SK-N-SH treated with all-trans-retinoic acid at 6 μM for 48 hours (cell line): Measurements from ENCODE around the gene NARS2.
"Not testable (repeated sequence)": the region's sequence is repeated elsewhere in the genome, so short reads cannot be mapped to it uniquely, and the experiment has no call there.

Experiments
- ATAC-seq: fragments of 200-7000 bp; cut with Tn5 transposase; 3 replicates; pipeline ENCODE4 v1.9.1; 2020; ENCODE audit warnings: mild to moderate bottlenecking, moderate library complexity
- ARNTL ChIP-seq: fragments of 450-650 bp; formaldehyde crosslinking; IDR thresholded peaks from 2 replicates; pipeline ENCODE4 v1.5.0; 2020; ENCODE audit warnings: low read depth, mild to moderate bottlenecking, moderate library complexity, borderline replicate concordance
- BACH2 ChIP-seq: fragments of 250-450 bp; sonication (Bioruptor Pico); IDR thresholded peaks from 2 replicates; pipeline ENCODE4 v1.9.0; 2021; ENCODE audit warnings: mild to moderate bottlenecking, borderline replicate concordance
- CREB5 ChIP-seq: fragments of 250-450 bp; sonication (Bioruptor Pico); IDR thresholded peaks from 2 replicates; pipeline ENCODE4 v1.5.1; 2020; ENCODE audit warnings: low read depth, mild to moderate bottlenecking, moderate library complexity
- CSDC2 ChIP-seq: fragments of 250-450 bp; sonication (Bioruptor Pico); IDR thresholded peaks from 2 replicates; pipeline ENCODE4 v1.5.0; 2020; ENCODE audit warnings: mild to moderate bottlenecking, moderate library complexity
- ESRRG ChIP-seq: fragments of 250-450 bp; sonication (Bioruptor Pico); IDR thresholded peaks from 2 replicates; pipeline ENCODE4 v1.6.1; 2021; ENCODE audit warnings: mild to moderate bottlenecking
- GLIS3 ChIP-seq: fragments of 250-450 bp; sonication (Bioruptor Pico); IDR thresholded peaks from 2 replicates; pipeline ENCODE4 v1.5.0; 2020; ENCODE audit warnings: mild to moderate bottlenecking, moderate library complexity
- OSR1 ChIP-seq: fragments of 250-450 bp; sonication (Bioruptor Pico); IDR thresholded peaks from 2 replicates; pipeline ENCODE4 v1.8.0; 2022; ENCODE audit warnings: moderate library complexity, mild to moderate bottlenecking, inconsistent platforms
- PATZ1 ChIP-seq: fragments of 250-450 bp; sonication (Bioruptor Pico); IDR thresholded peaks from 2 replicates; pipeline ENCODE4 v1.8.0; 2020; ENCODE audit warnings: mild to moderate bottlenecking, moderate library complexity, borderline replicate concordance
- PPARA ChIP-seq: fragments of 250-450 bp; sonication (Bioruptor Pico); IDR thresholded peaks from 2 replicates; pipeline ENCODE4 v1.5.0; 2020; ENCODE audit warnings: mild to moderate bottlenecking, borderline replicate concordance
- SNAI2 ChIP-seq: fragments of 250-450 bp; sonication (Bioruptor Pico); IDR thresholded peaks from 2 replicates; pipeline ENCODE4 v1.5.0; 2020; ENCODE audit warnings: mild to moderate bottlenecking, moderate library complexity
- TCF4 ChIP-seq: fragments of 250-450 bp; sonication (Bioruptor Pico); IDR thresholded peaks from 2 replicates; pipeline ENCODE4 v1.8.0; 2021; ENCODE audit warnings: mild to moderate bottlenecking, moderate library complexity, borderline replicate concordance
- ZC3H10 ChIP-seq: fragments of 250-450 bp; sonication (Bioruptor Pico); IDR thresholded peaks from 2 replicates; pipeline ENCODE4 v1.5.1; 2021; ENCODE audit warnings: mild to moderate bottlenecking, moderate library complexity
- ZFP3 ChIP-seq: fragments of 250-450 bp; sonication (Bioruptor Pico); IDR thresholded peaks from 2 replicates; pipeline ENCODE4 v1.5.0; 2020; ENCODE audit warnings: mild to moderate bottlenecking, moderate library complexity
- ZNF565 ChIP-seq: fragments of 450-650 bp; formaldehyde crosslinking; conservative IDR thresholded peaks from 2 replicates; pipeline ENCODE4 v1.5.0; 2020; ENCODE audit warnings: low read depth, mild to moderate bottlenecking, moderate library complexity
- ZNF70 ChIP-seq: fragments of 450-650 bp; formaldehyde crosslinking; IDR thresholded peaks from 2 replicates; pipeline ENCODE4 v1.5.0; 2020; ENCODE audit warnings: mild to moderate bottlenecking, moderate library complexity
- ZNF8 ChIP-seq: fragments of 450-650 bp; formaldehyde crosslinking; IDR thresholded peaks from 2 replicates; pipeline ENCODE4 v1.5.0; 2020; ENCODE audit warnings: mild to moderate bottlenecking, moderate library complexity
- TF ChIP-seq, protein P1 (sequence below): fragments of 250-450 bp; sonication (Bioruptor Pico); IDR thresholded peaks from 2 replicates; pipeline ENCODE4 v1.5.0; 2020; ENCODE audit warnings: mild to moderate bottlenecking, moderate library complexity
- TF ChIP-seq, protein P2 (sequence below): fragments of 250-450 bp; sonication (Bioruptor Pico); IDR thresholded peaks from 2 replicates; pipeline ENCODE4 v1.8.0; 2021; ENCODE audit warnings: low read depth, mild to moderate bottlenecking, moderate library complexity, borderline replicate concordance

Gene NARS2

DNA sequence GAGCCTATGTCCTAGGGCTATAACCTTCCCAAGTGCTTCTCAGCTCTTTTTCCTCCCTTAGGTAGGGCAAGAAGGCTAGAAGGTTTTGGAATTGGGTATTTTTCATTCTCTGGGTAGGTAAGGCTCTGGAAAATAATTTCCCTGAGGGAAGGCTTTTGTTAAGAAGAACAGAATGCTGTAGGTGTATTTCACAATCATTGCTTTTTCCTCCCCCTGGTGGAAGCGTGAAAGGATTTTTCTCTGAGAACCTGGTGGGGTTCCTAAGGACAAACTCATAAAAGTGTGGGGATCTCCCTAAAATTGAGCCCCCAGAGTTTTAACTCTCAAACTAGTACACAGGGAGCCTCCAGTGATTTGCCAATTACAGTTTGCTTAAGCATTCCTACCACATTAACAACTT is 41.1 kb upstream of the NARS2 start (continued):
- TF ChIP-seq, protein P1, sequence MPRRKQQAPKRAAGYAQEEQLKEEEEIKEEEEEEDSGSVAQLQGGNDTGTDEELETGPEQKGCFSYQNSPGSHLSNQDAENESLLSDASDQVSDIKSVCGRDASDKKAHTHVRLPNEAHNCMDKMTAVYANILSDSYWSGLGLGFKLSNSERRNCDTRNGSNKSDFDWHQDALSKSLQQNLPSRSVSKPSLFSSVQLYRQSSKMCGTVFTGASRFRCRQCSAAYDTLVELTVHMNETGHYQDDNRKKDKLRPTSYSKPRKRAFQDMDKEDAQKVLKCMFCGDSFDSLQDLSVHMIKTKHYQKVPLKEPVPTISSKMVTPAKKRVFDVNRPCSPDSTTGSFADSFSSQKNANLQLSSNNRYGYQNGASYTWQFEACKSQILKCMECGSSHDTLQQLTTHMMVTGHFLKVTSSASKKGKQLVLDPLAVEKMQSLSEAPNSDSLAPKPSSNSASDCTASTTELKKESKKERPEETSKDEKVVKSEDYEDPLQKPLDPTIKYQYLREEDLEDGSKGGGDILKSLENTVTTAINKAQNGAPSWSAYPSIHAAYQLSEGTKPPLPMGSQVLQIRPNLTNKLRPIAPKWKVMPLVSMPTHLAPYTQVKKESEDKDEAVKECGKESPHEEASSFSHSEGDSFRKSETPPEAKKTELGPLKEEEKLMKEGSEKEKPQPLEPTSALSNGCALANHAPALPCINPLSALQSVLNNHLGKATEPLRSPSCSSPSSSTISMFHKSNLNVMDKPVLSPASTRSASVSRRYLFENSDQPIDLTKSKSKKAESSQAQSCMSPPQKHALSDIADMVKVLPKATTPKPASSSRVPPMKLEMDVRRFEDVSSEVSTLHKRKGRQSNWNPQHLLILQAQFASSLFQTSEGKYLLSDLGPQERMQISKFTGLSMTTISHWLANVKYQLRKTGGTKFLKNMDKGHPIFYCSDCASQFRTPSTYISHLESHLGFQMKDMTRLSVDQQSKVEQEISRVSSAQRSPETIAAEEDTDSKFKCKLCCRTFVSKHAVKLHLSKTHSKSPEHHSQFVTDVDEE (CRISPR knock-in tag) = no peak
- TF ChIP-seq CREB5 (no peak), PPARA (CRISPR knock-in tag) (no peak), GLIS3 (CRISPR knock-in tag) (no peak), ZNF70 (CRISPR knock-in tag) (no peak), ZC3H10 (CRISPR knock-in tag) (no peak)

DNA sequence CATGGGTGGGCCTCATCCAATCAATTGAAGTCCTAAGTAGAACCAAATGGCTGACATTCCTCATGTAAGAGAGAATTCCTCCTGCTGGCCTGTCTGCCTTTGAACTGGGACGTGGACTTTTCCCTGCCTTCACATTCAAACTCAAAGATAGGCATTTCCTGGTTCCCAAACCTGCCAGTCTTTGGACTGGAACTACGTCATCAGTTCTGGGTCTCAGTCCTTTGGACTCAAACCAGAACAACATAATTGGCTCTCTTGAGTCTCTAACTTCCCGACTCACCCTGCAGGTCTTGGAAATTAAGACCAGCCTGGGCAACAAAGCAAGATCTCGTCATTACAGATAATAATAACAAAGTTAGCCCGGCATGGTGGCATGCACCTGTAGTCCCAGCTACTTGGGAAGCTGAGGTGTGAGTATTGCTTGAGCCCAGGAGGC is 38.7 kb upstream of the NARS2 start:
- no peak for ATAC-seq
- TF ChIP-seq CSDC2 (CRISPR knock-in tag) (no peak), ZNF70 (CRISPR knock-in tag) (no peak), ESRRG (CRISPR knock-in tag) (no peak), ZFP3 (no peak), OSR1 (CRISPR knock-in tag) (no peak), ARNTL (no peak), ZC3H10 (CRISPR knock-in tag) (no peak), BACH2 (CRISPR knock-in tag) (no peak), ZNF8 (CRISPR knock-in tag) (no peak), PATZ1 (CRISPR knock-in tag) (no peak), TCF4 (no peak), GLIS3 (CRISPR knock-in tag) (no peak)
- TF ChIP-seq, protein P2, sequence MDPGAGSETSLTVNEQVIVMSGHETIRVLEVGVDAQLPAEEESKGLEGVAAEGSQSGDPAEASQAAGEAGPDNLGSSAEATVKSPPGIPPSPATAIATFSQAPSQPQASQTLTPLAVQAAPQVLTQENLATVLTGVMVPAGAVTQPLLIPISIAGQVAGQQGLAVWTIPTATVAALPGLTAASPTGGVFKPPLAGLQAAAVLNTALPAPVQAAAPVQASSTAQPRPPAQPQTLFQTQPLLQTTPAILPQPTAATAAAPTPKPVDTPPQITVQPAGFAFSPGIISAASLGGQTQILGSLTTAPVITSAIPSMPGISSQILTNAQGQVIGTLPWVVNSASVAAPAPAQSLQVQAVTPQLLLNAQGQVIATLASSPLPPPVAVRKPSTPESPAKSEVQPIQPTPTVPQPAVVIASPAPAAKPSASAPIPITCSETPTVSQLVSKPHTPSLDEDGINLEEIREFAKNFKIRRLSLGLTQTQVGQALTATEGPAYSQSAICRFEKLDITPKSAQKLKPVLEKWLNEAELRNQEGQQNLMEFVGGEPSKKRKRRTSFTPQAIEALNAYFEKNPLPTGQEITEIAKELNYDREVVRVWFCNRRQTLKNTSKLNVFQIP (CRISPR knock-in tag) = no peak
- TF ChIP-seq, protein P1 (CRISPR knock-in tag) = no peak

GRCh38 chr11:78612721-78613377 is 38.2 kb upstream of the NARS2 start:
- no peak for TF ChIP-seq CREB5
- no peak for TF ChIP-seq ESRRG (CRISPR knock-in tag)
- TF ChIP-seq ZNF565 (CRISPR knock-in tag) = no peak
- no peak for TF ChIP-seq SNAI2
- TF ChIP-seq ZNF8 (CRISPR knock-in tag) = no peak
- no peak for TF ChIP-seq ZNF70 (CRISPR knock-in tag)
- no peak for ATAC-seq

GRCh38 chr11:78609321-78609720 is 34.7 kb upstream of the NARS2 start:
- ATAC-seq = not testable (repeated sequence)
